Stimulated activated CD4-positive, alpha-beta T cell treated with anti-CD3 and anti-CD28 coated beads, Interleukin-2, amount 100 ng/mL, for 48 hours (primary cell): ENCODE results near the gene MYO16.

Experiments used
- DNase-seq, 2 donors: peaks; one replicate each; pipeline ENCODE4 v3.0.0-alpha.2; 2020

The MYO16 gene

DNA sequence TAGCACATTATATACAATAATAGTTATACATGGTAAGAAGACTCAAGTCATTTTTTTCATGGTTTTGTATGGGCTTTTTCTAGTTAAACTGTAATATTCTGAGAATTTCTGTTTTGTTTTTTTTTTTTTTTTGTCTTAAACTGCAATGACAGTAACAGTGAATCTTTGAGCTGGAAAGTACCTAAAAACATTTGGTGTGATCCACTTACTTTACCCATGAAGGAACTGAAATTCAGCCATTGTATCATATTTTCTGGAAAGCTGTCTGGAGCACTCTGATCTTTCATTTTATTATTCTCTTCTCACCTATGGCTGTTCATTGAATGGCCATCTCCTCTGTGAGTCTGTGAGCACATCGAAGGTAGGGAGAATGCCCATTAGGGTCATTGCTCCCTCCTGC, 37.8 kb downstream of the MYO16 start:
- no peak for DNase-seq

- no peak for DNase-seq
Measured at GRCh38 chr13:108669381-108669780, 40.0 kb downstream of the MYO16 start.

DNA sequence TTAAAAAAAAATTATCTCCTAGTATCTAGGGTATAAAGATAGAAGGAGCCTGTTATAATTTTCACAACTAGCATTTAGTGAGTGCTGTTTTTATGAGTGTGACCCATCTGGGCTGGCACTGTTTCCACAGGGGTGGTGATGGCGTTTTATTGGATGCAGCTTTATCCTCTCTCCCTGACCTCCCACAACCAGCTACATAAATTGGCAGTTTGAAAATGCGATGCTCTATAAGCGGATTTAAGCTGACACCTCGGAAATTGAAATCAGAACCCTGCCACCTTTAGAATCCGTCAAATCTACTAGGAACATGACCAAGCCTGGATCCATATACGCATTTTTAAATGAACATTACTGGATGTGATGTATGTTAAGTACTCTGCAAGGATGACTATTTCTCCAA, 44.9 kb downstream of the MYO16 start:
- no peak for DNase-seq

GRCh38 chr13:108674771-108675170, 45.4 kb downstream of the MYO16 start:
- DNase-seq = no peak

- no peak for DNase-seq
Measured at GRCh38 chr13:108676620-108677019, 47.2 kb downstream of the MYO16 start.

GRCh38 chr13:108677806-108678205, 48.4 kb downstream of the MYO16 start:
- DNase-seq = no peak

DNA sequence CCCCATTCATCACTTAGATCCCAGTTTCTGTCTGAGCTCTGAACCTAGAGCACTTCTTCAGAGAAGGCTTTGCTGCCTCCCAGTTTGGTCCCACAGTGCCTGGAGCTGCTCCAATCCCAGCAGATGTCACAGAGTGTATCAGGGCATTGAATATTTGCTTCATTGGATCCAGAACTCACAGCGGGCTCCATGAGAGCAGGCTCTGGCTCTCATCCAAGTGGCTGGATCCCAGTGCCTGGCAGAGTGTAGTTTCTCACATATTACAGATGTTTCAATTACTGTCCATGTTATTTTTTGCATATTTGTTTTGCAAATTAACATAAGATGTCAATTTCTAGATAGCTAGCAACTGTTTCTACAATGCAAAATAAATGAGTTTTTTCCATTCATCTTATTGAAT, 50.6 kb downstream of the MYO16 start:
- DNase-seq = no peak

DNA sequence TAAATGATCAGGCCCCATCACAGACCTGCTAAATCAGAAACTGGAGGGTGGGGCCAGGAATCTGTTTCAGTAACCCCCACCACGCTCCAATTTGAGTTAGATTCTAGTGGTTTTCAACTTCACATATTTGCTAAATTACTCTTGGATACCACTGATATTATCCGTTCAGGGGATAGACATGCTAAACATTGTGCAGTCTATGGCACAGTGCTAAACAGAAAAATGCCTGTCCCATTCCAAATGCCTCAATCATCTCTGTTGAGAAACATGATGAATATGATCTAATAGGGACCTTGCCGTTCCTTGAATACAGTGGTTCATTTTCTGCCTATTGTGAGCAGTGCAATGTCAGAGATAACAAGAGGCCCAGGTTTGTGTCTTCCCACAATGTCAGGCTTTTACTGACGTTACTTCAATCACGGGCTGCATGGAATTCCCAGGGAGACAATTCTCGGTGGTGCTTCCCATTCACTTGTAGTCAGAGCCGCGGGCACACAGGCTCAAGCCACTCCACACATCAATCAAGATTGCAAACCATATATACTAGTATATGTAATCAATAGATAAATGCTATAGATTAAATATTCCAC, 52.7 kb downstream of the MYO16 start:
- DNase-seq = no peak

DNA sequence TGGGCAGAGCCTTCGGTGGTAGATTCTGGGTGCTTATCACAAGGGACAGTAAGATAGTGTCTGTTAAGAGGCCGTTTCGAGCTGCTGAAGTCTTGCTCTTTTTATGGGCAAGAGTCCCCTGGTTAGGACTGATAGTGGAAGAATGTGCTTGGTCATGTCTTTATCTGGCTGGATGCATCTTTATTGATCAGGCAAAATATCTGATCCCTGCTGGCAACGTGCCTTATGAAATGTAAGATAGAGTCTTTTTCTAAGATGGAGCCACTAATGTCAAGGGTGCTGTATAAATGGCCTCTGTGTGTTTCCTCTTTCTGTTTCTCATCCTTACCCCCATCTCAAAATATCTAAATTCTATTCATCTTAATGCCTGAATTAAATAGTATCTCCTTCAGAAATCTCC, 53.3 kb downstream of the MYO16 start:
- no peak for DNase-seq

GRCh38 chr13:108686027-108686426, 56.6 kb downstream of the MYO16 start:
- DNase-seq = no peak

DNA sequence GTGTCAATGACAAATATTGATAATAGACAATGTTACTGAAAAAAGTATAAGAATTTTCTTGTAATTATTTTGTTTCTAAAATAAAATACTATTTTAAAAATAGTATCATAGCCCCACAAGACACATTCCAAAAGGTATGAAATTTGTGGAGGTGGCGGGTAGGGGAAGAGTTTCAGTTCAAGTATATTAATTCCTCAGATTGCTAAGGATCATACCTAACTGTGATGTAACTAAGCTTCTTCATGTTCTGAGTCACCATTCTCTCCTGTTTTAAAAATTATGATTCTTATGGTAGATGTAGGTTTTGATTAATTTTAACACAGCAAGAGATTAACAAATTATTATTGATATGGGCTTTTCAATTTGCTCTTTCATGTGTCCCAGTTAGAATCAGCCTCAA, 61.3 kb downstream of the MYO16 start:
- DNase-seq = no peak

DNA sequence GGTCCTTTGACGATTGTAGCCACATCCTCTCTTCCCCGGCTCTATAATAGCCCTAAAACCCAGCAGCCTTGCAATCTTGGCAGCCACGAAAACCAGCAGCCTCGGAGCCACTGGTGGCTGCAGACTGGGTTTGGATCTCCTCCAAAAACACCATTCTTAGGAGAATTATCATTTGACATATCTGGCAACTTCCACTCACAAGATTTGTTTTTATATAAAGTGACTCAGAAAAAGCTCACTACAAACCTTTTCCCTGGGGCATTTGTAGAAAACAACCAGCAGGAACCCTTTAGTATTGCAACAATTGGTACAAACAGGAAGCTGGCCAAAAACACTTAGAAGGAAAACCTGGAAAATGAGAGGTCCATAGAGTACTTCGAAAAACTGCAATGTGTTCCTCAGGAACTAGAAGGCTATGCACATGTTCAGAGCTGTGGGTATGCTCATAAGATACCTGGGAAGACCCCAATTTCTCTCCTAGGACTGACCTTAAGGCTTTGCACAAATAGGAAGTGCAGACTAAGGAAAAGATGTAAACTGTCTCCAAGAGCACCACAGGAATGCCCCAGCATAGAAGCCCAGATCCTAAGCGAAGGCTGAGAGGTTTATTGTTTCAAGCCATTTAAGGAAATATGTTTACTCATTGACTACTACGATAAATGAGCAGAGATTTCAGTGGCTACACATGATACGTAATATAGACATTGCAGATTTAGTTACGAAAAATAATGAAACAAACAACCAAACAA, 71.2 kb downstream of the MYO16 start:
- no peak for DNase-seq

DNA sequence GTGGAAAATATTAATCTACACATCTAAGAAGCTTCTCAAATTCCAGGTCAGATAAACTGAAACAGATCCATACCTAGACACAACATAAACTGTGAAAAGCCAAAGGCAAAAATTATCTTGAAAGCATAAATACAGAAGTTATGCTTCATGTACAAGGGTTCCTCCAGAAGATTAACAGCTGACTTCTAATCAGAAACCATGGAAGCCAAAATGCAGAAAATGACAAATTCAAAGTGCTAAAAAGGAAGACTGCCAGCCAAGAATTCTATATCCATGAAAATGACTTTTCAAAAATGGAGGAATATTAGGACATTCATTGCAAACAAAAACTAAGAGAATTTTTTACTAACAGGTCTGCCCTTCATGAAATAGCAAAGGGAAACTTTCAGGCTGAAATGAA, 72.8 kb downstream of the MYO16 start:
- DNase-seq = no peak

DNA sequence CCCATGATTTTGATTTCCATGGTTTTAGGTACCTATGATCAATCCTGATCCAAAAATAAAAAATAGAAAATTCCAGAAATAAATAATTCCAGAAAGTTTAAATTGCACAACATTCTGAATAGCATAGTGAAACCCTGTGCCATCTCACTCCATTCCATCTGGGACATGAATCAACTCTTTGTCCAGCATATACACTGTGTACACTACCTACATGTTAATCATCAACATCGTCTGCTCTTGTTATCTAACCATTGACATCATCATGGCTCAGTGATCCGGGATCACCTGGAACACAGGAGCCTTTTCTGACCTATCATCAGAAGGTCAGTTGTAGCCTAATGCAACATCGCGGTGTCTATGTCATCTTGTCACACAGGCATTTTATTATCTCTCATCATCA, 75.6 kb downstream of the MYO16 start:
- DNase-seq = no peak

- no peak for DNase-seq
Measured at GRCh38 chr13:108707584-108707983, 78.2 kb downstream of the MYO16 start.

DNA sequence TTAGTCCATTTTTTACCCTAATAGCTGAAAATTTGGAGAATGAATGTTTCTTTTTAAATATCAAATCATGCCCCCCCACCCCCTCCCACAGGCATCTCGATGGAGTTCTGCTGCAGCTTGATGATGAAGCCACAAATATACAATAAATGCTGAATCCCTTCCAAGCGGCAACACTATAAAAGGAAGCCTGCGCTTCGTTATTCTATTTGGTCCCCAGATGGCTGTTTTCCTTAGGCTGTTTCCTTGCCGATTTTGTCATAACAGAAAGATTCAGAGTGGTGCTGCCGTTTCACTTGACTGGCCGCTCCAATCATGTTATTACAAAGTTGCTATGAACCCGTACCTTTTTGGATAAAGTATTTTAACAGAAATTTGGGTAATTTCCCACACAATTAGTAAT, 79.5 kb downstream of the MYO16 start:
- no peak for DNase-seq

GRCh38 chr13:108711386-108711785, 82.0 kb downstream of the MYO16 start:
- DNase-seq = no peak

DNA sequence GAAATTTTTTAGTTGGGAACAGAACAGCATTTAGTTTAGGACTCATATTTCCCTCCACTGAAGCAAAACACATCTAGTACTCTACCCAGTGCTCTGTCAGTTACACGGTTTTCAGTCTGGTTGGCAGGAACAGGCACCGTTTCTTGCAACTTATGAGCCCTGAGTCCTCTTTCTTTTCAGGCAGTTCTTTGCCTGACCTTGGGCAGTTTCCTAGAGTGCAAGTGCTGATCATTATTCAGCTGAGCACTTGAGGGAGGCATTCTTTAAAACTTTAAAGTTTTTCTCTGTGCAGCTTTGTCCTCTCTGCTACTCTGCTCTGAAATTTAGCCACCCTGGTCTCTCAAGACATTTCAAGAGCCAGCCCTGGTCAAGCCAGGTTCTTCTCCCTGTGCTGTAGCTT, 96.1 kb downstream of the MYO16 start:
- no peak for DNase-seq

GRCh38 chr13:108728370-108728769, 99.0 kb downstream of the MYO16 start:
- no peak for DNase-seq

DNA sequence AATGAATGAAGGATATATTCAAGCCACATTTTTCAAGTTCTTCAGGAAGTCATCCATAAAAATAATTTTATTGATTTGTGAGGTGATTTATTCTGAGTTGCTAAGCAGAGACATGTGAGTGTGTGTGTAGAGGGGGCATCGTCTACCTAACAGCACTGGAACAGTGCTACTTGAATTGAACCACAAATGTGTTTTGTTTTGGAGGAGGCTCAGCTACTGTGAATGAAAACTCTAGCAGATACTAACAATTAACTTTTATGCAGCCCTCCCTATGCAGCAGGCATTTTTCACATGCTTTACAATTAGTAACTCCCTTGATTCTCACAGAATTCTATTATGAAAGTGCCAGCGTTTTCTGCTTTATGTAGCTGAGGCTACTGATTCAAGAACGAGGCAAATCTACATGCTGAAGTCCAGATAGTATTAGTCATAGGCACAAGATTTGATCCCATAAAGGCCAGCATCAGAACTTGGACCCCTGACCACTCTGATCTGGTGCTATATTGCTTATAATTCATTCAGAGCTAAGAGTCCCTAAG, 103.7 kb downstream of the MYO16 start:
- DNase-seq = no peak

GRCh38 chr13:108734676-108735075, 105.3 kb downstream of the MYO16 start:
- no peak for DNase-seq

GRCh38 chr13:108741930-108742329, 112.5 kb downstream of the MYO16 start:
- no peak for DNase-seq

DNA sequence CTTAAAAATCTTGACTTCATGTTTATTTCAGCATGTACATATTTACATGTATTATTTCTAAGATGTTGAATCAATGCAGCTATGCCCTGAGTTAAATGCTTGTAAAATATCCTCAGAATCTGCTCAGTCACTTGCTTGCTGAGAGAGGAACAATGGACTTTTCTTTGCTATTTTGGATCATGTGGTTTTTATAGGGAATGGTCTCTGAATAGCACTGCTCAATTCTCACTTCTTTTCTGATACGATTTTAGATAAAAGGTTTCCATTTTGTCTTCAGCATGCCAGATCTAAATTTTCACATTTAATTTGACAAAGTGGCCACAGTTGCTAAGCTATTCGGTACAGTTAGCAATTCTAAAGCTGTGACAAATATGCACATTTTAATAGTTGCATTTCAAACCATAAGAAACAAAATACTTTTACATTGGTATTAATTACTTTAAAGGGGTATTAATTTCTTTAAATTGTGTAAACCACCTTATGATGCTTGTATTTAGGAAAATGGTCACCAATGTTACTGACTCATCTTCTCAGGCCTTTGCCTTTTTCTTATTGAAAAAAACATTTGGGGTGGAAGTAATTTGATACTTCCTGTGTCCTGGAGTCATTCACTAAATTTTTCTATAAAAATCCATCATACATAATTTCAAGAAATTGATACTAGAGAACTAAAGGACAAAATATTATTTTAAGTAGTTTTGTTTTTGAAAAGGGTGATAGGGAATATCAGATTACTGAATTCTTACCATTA, 113.5 kb downstream of the MYO16 start:
- DNase-seq = no peak

GRCh38 chr13:108743522-108743921, 114.1 kb downstream of the MYO16 start:
- DNase-seq = no peak
